GM12891 (cell line): ENCODE data around the gene LGSN.

Experiments used
- PAX5 ChIP-seq: IDR thresholded peaks from 2 replicates; pipeline ENCODE4 v1.6.1; 2011; ENCODE audit warnings: low read length, moderate library complexity, mild to moderate bottlenecking; ENCODE audit not compliant: insufficient read depth, severe bottlenecking
- POLR2A ChIP-seq: IDR thresholded peaks from 2 replicates; pipeline ENCODE4 v1.6.1; 2011; ENCODE audit warnings: low read depth, low read length, control low read depth
- POLR2AphosphoS5 ChIP-seq: IDR thresholded peaks from 2 replicates; pipeline ENCODE4 v1.6.1; 2011; ENCODE audit warnings: low read depth, low read length, control low read depth
- POU2F2 ChIP-seq: IDR thresholded peaks from 2 replicates; pipeline ENCODE4 v1.6.1; 2011; ENCODE audit warnings: low read depth, mild to moderate bottlenecking, control low read depth, low read length, moderate library complexity
- SPI1 ChIP-seq: IDR thresholded peaks from 2 replicates; pipeline ENCODE4 v1.6.1; 2011; ENCODE audit warnings: low read depth, low read length, control low read depth
- TAF1 ChIP-seq: IDR thresholded peaks from 2 replicates; pipeline ENCODE4 v1.6.1; 2011; ENCODE audit warnings: low read depth, low read length, control low read depth

DNA sequence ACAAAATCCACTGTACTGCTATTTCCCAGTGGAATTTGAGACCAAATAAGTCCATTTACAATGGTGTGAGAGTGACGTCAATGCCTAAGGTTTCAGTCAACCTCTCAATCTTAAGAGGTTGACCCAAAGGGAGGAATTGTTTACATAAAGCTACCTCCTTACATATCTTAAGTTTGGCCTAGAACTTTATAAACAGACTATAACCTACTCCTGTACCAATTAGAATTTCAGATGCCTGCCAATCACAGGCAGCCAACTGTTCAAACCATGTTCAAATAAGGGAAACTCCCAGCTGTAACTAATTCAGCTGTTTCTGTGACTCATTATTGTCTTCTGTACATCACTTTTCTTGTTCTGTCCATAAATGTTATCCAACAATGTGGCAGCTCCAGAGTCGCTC is 14.5 kb downstream of the LGSN start:
- TF ChIP-seq POLR2A: no peak
- TF ChIP-seq POLR2AphosphoS5: no peak
- TF ChIP-seq PAX5: no peak
- no peak for TF ChIP-seq SPI1
- no peak for TF ChIP-seq TAF1
- no peak for TF ChIP-seq POU2F2
